Thyroid gland (tissue), 4 donors: Measurements from ENCODE around the gene TBCCD1. TPM values are rescaled to one million over a fixed set of nuclear protein-coding genes. Genes with fewer than 3 reads are reported as not detected.

Experiments used
- DNase-seq, 2 donors: peaks; one replicate each; pipeline ENCODE4 v3.0.0-alpha.2; 2019
- H3K27ac ChIP-seq, 3 donors: fragments of 200-600 bp; sonication (generic); 1 replicate in 2 of 3; 2 replicates in 1 of 3; pipeline ENCODE4 v1.5.1; 2016 to 2019; ENCODE audit warnings: mild to moderate bottlenecking in 1 of 3, moderate library complexity in 1 of 3
- H3K27me3 ChIP-seq: fragments of 200-600 bp; sonication (generic); one replicate; pipeline ENCODE4 v1.5.1; 2019
- H3K36me3 ChIP-seq, 2 donors: fragments of 200-600 bp; sonication (generic); one replicate each; pipeline ENCODE4 v1.5.1; 2016 to 2019
- H3K4me1 ChIP-seq, 2 donors: fragments of 200-600 bp; sonication (generic); one replicate each; pipeline ENCODE4 v1.5.1; 2017 to 2019
- H3K4me3 ChIP-seq, 3 donors: fragments of 200-600 bp; sonication (generic); replicated peaks in 1 of 3; 1 replicate in 2 of 3; 2 replicates in 1 of 3; pipeline ENCODE4 v1.5.1; 2016; ENCODE audit warnings: mild to moderate bottlenecking in 1 of 3
- H3K9me3 ChIP-seq: fragments of 200-600 bp; sonication (generic); one replicate; pipeline ENCODE4 v1.5.1; 2017
- POLR2A ChIP-seq, 2 donors: fragments of 450-650 bp; IDR thresholded peaks; one replicate each; pipeline ENCODE4 v1.6.1; 2017; ENCODE audit warnings: antibody characterized with exemption in 2 of 2, mild to moderate bottlenecking in 2 of 2, moderate library complexity in 1 of 2
- WGBS, 2 donors: methylation state at CpG; one replicate each; pipeline ENCODE4 v1.1.5; 2017; 5-methylcytosine and 5-hydroxymethylcytosine counted together
- intact Hi-C: fragments of 100-400 bp; cut with DNase I; formaldehyde crosslinking; loops from one replicate; pipeline ENCODE4 v1.15.1; 2023
- total RNA-seq, 4 donors: library from RNA; depleted of rRNA; stranded (reverse); fragments of >200 nt; gene quantifications; one replicate each; pipeline ENCODE4 v1.2.3, GENCODE V29; 2016
- TF ChIP-seq, protein P1 (sequence below), 6 experiments: fragments of 200-600 bp in 3 of 6; fragments of 450-650 bp in 3 of 6; sonication (generic) in 3 of 6; IDR thresholded peaks; one replicate each; pipeline ENCODE4 v1.5.1; 2016 to 2019; ENCODE audit warnings: antibody characterized with exemption in 6 of 6, mild to moderate bottlenecking in 2 of 6, inconsistent platforms in 1 of 6, moderate library complexity in 1 of 6

The TBCCD1 gene
- total RNA-seq, 4 donors from 2014 or later = 20.8 to 24.3 (median 21.6) TPM

DNA sequence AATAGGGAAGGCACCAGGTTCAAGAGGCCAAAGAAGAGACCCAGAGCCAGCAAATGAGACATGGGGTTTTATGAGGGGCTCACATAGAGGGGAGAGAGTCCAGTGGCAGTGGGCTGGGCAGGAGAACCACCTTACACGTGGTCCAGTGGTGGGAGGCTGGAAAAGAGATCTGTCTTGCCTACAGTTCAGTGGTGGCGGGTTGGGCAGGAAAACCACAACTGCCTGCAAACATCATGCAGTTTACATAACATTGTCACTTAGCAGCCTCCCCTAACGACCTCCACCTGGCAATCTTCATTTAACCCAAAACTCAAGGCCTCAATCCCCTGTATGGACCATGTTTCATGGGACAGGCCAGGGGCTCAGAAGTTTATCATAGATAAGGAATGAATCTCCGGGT lies 52.0 kb downstream of the TBCCD1 start:
- no peaks in the 10 kb centered on the region for H3K9me3 ChIP-seq
- no peaks in the 10 kb centered on the region for H3K27me3 ChIP-seq
- no peak for DNase-seq
- H3K4me3 ChIP-seq = no peak overlapping the region
- intact Hi-C loops = no loop called here
- WGBS, 2 donors = 74% methylated on average over 4 of the region's 4 CpGs
- no peak for TF ChIP-seq POLR2A (IDR thresholded peaks at IDR 0.05)
- TF ChIP-seq, protein P1, sequence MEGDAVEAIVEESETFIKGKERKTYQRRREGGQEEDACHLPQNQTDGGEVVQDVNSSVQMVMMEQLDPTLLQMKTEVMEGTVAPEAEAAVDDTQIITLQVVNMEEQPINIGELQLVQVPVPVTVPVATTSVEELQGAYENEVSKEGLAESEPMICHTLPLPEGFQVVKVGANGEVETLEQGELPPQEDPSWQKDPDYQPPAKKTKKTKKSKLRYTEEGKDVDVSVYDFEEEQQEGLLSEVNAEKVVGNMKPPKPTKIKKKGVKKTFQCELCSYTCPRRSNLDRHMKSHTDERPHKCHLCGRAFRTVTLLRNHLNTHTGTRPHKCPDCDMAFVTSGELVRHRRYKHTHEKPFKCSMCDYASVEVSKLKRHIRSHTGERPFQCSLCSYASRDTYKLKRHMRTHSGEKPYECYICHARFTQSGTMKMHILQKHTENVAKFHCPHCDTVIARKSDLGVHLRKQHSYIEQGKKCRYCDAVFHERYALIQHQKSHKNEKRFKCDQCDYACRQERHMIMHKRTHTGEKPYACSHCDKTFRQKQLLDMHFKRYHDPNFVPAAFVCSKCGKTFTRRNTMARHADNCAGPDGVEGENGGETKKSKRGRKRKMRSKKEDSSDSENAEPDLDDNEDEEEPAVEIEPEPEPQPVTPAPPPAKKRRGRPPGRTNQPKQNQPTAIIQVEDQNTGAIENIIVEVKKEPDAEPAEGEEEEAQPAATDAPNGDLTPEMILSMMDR (IDR thresholded peaks at IDR 0.05) = no peak
- no peak overlapping the region for H3K27ac ChIP-seq
- H3K4me1 ChIP-seq = no peaks in the 10 kb centered on the region
- no peaks in the 10 kb centered on the region for H3K36me3 ChIP-seq

DNA sequence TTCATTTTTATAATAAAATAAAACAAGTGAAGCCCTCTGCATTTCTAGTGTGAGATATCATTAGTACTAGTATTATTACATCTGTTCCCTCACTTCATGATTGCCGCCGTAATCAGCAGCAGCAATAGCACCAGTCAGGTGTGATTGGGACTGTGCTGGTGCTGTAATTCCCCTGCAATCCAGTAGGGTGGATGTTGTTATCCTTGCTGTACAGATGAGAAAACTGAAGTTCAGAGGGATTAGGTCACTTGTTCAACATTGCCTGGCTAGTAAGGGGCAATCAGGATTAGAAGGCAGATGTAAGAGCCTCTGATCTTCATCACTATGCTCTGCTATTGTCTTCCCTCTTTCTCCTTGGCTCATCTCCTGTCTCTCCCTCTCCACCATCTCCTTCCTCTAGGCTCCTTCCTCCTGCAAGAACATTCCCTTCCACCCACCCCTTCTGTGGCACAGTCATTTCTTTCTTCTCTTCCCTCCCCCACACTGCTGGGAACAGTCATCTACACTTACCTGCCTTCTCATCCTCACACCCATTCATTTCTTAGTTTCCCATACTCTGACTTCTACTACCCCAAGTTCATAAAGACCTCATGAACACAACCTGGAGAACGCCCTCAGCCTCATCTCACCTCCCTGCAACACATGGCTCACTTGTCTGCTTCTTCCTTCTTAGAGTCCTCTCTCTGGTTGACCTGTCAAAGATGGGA lies 52.7 kb downstream of the TBCCD1 start:
- WGBS, 2 donors = 74 to 82% methylated on average over 3 of the region's 3 CpGs
- DNase-seq = no peak
- intact Hi-C loops = no loop called here
- TF ChIP-seq POLR2A (IDR thresholded peaks at IDR 0.05) = no peak
- TF ChIP-seq, protein P1 (IDR thresholded peaks at IDR 0.05) = peak in 3 of 6 experiments; percentile 20 to 39 (median 35)
- H3K4me3 ChIP-seq = no peak overlapping the region
- H3K9me3 ChIP-seq = no peaks in the 10 kb centered on the region
- no peaks in the 10 kb centered on the region for H3K27me3 ChIP-seq
- no peak overlapping the region for H3K27ac ChIP-seq
- H3K4me1 ChIP-seq = no peaks in the 10 kb centered on the region
- H3K36me3 ChIP-seq = no peaks in the 10 kb centered on the region

GRCh38 chr3:186513386-186513785 lies 53.8 kb downstream of the TBCCD1 start:
- no peaks in the 10 kb centered on the region for H3K27me3 ChIP-seq
- intact Hi-C loops = no loop called here
- no peak overlapping the region for H3K27ac ChIP-seq
- H3K4me1 ChIP-seq = no peaks in the 10 kb centered on the region
- no peak overlapping the region for H3K4me3 ChIP-seq
- DNase-seq = no peak
- WGBS, 2 donors = 84 to 85% methylated on average over 5 of the region's 5 CpGs
- TF ChIP-seq, protein P1 (IDR thresholded peaks at IDR 0.05) = no peak
- no peak for TF ChIP-seq POLR2A (IDR thresholded peaks at IDR 0.05)
- no peaks in the 10 kb centered on the region for H3K36me3 ChIP-seq
- no peaks in the 10 kb centered on the region for H3K9me3 ChIP-seq

GRCh38 chr3:186512570-186513302 lies 54.4 kb downstream of the TBCCD1 start:
- WGBS, 2 donors = 52 to 56% methylated on average over 9 of the region's 9 CpGs
- Histone ChIP-seq H3K27me3 (no peaks in the 10 kb centered on the region), H3K36me3 (no peaks in the 10 kb centered on the region), H3K4me3 (no peak overlapping the region), H3K4me1 (no peaks in the 10 kb centered on the region), H3K27ac (no peak overlapping the region), H3K9me3 (no peaks in the 10 kb centered on the region)
- no peak for TF ChIP-seq POLR2A (IDR thresholded peaks at IDR 0.05)
- TF ChIP-seq, protein P1 (IDR thresholded peaks at IDR 0.05) = no peak
- no peak for DNase-seq
- intact Hi-C loops = no loop called here

GRCh38 chr3:186511702-186512101 lies 55.4 kb downstream of the TBCCD1 start:
- Histone ChIP-seq H3K27me3 (no peaks in the 10 kb centered on the region), H3K4me3 (no peak overlapping the region), H3K27ac (no peak overlapping the region), H3K4me1 (no peaks in the 10 kb centered on the region), H3K9me3 (no peaks in the 10 kb centered on the region), H3K36me3 (no peaks in the 10 kb centered on the region)
- intact Hi-C loops = no loop called here
- WGBS, 2 donors = 69 to 78% methylated on average over 5 of the region's 5 CpGs
- no peak for DNase-seq
- TF ChIP-seq, protein P1 (IDR thresholded peaks at IDR 0.05) = no peak
- no peak for TF ChIP-seq POLR2A (IDR thresholded peaks at IDR 0.05)
